GM18861 (cell line): Measurements from ENCODE around the gene RAB6B.
"Not testable (repeated sequence)": the region's sequence is repeated elsewhere in the genome, so short reads cannot be mapped to it uniquely, and the experiment has no call there.

ENCODE experiments used
- ATAC-seq: cut with Tn5 transposase; IDR thresholded peaks from one replicate; pipeline ENCODE4 v1.9.1; 2021; ENCODE audit not compliant: unreplicated experiment

The RAB6B gene

DNA sequence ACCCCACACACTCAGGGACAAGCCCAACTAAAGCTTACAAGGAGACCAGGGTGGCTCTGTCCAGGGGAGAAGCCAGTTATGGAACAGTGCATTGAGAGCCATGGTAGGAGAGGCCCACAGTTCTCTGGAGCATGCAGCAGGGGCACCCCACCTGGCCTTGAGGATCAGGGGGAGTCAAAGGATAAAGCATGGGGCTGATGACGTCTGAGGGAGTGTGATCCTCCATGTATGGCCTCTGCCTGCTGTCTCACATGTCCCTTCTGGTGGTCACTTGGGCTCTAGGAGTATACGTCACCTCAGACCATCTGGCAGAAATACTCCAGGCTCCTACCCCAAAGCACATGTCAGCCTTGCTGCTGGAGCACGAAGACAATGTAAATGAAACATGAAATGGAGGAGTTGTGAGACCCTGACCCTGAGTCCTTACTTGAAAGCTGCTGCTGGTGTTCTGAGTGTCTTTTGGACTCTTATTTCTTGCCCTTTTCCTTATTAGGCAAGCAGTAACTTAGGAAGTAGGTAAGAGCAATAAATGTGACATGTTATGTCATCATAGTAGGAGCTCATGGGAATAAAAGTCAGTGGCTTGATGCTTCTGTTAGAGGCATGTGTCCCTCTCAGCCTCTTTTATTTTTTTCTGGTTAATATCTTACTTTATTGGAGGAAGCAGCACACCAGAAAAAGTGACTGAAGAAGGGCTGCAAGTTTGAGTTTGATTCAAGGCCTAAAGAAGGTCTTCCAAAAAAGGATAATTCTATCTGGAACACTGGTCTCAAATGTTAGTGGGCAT lies 74.6 kb downstream of the RAB6B start:
- no peak for ATAC-seq

DNA sequence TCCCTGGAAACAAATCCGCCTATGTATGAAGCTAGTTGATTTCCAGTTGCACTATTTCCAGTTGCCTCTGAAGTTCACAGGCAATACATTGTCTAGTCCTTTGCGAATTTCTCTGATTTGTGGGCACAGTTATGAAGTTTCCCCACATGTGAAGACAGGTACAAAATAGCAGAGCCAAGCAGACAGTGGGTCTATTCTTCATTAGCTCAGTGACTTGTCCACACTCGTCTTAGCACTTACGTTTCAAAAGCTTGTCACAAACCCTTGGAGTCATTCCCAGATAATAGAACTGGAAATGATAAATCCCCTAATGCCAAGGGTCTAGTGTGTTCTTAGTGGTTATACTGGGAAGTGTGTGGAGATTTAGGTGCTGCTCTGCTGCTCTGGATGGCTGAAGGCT lies 75.6 kb downstream of the RAB6B start:
- ATAC-seq, result no peak

DNA sequence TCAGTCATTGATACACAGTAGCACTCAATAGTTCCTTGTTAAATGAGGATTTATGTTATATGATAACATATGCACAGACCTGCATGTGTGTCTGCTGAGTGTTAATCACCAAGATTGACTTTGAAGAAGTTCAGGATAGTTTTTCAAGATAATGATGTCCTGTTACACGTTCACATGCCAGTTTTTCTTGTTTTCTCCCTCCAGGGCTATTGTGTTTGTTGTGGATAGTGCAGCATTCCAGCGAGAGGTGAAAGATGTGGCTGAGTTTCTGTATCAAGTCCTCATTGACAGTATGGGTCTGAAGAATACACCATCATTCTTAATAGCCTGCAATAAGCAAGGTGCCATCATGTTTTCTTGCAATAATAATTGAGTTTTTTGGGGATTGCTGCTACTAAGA lies 80.3 kb downstream of the RAB6B start:
- ATAC-seq, result no peak

GRCh38 chr3:133812872-133813271 lies 82.8 kb downstream of the RAB6B start:
- ATAC-seq, result no peak

DNA sequence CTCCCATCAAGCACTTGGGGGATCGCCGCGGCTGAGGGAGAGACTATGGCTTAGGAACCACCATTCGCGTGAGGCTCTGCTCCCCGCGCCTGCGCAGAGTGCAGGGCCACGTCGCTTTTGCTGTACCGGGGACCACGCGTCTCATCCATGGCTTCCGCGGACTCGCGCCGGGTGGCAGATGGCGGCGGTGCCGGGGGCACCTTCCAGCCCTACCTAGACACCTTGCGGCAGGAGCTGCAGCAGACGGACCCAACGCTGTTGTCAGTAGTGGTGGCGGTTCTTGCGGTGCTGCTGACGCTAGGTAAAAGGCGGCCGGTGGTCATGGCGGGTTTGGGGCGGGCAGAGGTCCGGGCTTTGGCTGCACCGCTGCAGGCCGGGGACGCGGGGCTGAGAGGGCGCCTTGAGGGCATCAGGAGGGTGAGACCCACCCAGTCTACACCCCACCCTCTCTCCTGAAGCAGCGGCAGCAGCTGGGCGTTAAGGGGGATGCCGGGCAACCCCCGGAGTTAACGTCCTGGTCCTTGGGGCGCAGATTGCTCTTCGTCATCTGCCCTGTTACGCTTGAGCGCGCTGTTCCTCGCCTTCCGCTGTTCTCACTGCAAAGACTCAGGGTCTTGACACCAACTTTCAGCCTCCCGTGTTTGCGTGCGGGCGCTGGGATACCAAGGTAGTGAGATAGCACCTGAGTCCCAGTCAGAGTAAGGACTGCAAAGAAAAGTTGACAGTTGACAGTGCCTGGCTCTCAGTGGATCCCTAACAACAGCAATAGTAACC lies 89.8 kb downstream of the RAB6B start, which contains the start of gene SRPRB:
TSS of gene SRPRB (plus strand) at position 114 of the 774 bp plus-strand sequence. CDS start at position 148, 34 bp downstream.
- ATAC-seq, result peak; percentile 98

DNA sequence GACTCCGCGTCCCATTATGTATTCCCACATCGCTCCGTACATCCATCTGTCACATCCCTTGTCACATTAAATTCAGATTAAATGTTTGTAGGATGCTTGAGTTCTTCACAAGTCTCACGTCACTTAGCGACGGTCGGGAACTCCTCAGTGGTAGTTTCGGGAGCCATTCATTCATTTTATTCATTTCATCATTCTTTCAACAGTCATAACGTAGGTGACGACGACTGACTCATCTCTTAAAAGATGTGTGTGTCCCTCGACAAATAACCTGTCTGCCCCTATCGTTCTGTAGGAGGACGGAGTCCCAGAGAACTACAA lies 90.3 kb downstream of the RAB6B start:
- ATAC-seq, result no peak

DNA sequence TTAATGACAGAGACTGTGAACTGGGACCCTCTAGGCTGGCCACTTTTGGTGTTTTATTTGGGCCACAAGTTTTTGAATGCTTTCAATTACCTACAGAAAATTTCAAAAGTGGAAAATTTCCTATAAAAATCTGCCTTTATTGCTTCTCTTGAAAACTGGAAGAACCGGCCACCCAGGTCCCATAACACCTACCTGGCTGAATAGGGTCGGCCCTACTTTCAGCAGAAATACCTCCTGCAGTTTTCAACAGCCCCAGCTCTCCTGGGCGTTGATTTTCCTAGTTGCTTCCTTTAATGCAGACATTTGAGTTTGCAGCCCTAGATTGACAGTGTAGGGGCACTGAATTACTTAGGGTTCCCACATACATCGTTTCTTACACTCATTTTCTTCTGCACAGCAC lies 90.8 kb downstream of the RAB6B start:
- no peak for ATAC-seq

GRCh38 chr3:133803469-133803868 lies 92.2 kb downstream of the RAB6B start:
- no peak for ATAC-seq

- ATAC-seq, result no peak
Observed at GRCh38 chr3:133799794-133800585, 95.7 kb downstream of the RAB6B start.

DNA sequence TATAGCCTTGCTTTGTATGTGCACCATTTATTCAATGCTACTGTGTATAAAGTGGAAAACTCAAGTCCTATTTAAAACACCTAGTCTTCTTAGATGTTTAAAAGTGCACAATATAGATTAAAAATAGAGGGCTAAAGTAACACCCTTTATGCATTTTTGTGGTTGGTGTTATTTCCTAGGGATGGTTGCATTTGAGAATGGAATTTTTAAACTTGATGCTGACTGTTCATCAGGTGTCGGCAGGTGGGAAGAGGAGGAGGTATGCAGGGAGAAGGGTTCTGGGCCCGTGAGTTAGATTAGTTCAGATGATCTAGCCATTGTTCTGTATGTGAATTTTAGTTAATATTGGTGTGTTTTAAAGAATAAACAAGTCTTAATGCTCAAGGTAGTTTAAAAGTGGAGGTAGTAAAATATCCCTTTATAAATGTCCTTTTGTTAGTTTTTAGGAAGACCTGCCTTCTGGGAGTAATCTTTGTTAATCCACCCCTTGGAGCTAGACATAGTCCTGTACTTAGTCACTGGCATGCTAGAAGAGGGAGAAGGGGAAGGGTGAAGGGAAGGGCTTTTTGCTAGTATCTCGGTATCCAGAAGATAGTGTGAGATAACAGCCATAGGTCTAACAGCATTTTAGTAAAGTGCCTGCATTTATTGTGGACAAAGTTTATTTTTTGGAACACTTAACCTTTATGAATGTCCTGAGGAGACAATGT lies 98.1 kb downstream of the RAB6B start:
- no peak for ATAC-seq

DNA sequence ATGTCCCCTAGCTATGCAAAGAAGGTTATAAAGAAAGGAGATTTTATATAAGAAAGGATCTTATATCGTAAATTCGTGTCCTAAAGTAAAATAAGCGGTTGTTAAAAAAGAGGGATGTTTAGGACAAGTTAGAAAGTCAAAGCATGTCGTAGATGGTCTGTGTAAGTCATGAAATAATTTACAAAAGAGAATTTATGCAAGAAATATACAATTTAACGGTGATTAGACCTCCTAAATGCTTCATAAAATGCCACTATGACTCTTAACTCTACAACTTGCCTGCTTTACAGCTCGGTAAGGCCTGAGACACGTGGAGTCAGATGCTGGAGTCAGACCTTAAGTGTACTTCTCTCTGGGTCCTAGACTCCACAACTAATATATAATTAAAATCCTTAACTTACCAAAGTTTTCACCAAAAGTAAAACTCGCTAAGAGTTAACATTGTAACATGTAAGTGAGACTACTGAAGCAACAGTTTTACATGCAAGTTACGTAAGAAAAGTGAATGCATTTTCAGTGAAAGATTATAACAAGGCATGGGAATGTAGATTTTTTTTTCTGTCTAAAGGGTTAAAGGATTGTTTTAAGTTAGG lies 103.4 kb downstream of the RAB6B start:
- ATAC-seq, result no peak

DNA sequence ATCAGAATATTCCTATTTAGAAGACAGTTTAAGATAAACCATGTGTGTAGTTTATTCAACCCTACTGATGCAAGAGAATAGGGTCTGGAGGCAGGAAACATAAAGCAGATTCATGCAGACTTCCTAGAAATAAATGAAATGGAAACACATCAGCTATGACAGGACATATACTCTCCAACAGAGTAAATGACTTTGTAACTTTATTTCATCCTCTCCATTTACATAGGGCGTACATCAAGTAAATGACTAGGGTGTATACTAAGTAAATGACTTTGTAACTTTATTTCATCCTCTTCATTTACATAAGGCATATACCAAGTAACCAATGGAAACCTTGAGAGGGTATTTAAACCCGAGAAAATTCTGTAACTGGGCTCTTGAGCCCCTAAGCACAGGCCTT lies 107.7 kb downstream of the RAB6B start:
- ATAC-seq, result no peak

DNA sequence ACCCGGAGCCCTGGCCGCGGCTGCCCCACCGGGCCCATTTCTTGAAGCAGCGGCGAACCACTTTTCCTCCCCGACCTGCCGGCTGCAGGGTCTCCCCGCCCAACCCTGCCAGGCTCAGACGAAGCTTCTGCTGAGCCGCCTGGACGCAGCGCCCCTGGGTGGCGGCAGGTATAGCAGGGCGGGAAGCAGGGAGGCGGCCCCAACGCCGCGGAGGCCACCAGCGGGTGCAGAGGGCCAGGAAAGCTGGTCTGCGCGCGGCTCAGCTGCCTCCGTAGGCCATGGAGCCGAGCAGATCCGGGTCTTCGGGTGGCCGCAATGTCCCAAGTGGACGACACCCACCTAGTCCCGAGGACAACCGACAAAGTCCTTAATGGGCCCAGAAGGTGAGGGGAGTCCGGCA lies 111.9 kb downstream of the RAB6B start:
- ATAC-seq, result no peak

GRCh38 chr3:133782454-133782853 lies 113.2 kb downstream of the RAB6B start:
- ATAC-seq, result no peak

GRCh38 chr3:133781570-133781969 lies 114.1 kb downstream of the RAB6B start:
- ATAC-seq, result no peak

- ATAC-seq, result not testable (repeated sequence)
Observed at GRCh38 chr3:133780756-133781155, 114.9 kb downstream of the RAB6B start.

DNA sequence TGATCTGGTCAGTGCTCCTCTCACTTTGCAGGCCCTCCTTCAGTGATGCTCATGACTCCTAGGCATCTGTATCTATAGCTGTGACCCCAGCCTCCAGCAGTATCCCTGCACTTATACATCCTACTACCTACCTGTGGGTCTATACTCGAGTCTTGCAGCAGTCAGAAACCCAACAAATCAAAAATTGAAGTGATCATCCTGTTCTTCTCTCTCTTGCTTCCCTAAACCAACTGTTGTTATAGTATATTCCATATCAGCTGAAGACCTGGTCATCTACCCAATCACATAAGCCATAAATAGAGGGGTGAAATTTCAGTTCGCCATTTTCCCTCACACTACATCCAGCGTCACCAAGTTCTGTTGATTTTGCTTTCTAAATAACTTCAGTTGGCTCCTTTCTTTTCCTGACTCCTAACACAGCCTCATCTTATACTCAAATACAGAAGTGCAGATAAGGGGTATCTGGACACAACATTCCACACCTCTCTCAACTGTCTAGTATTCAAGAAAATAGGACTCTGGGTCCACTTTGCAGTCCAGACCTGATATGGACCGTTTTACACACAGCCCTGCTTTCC lies 116.0 kb downstream of the RAB6B start:
- no peak for ATAC-seq

- no peak for ATAC-seq
Observed at GRCh38 chr3:133777807-133778568, 117.7 kb downstream of the RAB6B start.

DNA sequence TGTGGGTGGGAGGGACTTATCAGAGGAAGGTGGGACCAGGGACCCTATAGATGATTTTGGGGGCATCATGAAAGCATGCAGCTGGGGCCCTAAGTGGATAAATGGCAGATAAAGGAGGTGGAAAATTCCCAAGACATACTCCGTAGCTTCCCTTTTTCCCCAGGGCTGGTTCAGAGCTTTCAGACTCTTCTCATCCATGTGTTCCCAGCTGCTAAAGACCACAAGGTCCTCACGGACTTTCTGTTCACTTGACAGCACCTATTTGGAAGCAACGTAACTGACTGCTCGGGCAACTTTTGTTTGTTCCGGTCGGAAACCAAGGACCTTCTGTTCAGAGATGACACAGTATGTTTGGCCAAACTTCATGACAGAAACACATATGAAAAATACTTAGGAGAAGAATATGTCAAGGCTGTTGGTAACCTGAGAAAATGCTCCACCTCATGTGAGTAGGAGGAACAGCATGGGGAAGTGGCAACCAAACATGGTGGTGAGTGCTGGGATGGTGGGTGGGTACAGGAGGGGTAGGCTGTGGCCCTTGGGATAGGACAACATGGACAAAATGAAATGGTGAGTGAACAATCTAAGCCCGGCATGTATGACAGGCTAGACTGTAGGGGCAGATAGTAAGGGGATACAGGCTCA lies 118.8 kb downstream of the RAB6B start:
- ATAC-seq, result no peak
